GM12878 (cell line): ENCODE measurements around the gene MROH2A.
"Not testable (repeated sequence)": the region's sequence is repeated elsewhere in the genome, so short reads cannot be mapped to it uniquely, and the experiment has no call there.

ENCODE experiments used
- ATF7 ChIP-seq: fragments of 450-650 bp; IDR thresholded peaks from 2 replicates; pipeline ENCODE4 v1.6.1; 2016; ENCODE audit warnings: low read depth, mild to moderate bottlenecking
- BHLHE40 ChIP-seq, 2 experiments: fragments of 450-650 bp in 1 of 2; IDR thresholded peaks; 2 replicates each; pipeline ENCODE4 v1.6.1; 2011 to 2017; ENCODE audit warnings: low read depth in 2 of 2, borderline replicate concordance in 1 of 2, improper control_type of control experiment in 1 of 2, low read length in 1 of 2, mild to moderate bottlenecking in 1 of 2
- CHD1 ChIP-seq: IDR thresholded peaks from 2 replicates; pipeline ENCODE4 v1.6.1; 2012; ENCODE audit warnings: low read depth, low read length, improper control_type of control experiment
- EP300 ChIP-seq, 2 experiments: fragments of 150-350 bp in 1 of 2; IDR thresholded peaks; 2 replicates each; pipeline ENCODE4 v1.6.1; 2011 to 2012; ENCODE audit warnings: low read depth in 2 of 2, low read length in 2 of 2, borderline replicate concordance in 1 of 2, improper control_type of control experiment in 1 of 2, inconsistent platforms in 1 of 2; ENCODE audit not compliant: control insufficient read depth in 1 of 2
- POLR2A ChIP-seq: IDR thresholded peaks from 2 replicates; pipeline ENCODE4 v1.6.1; 2011; ENCODE audit warnings: low read depth, mild to moderate bottlenecking, low read length
- POLR2AphosphoS5 ChIP-seq: IDR thresholded peaks from 2 replicates; pipeline ENCODE4 v1.6.1; 2011; ENCODE audit warnings: mild to moderate bottlenecking, low read length, inconsistent platforms
- SMC3 ChIP-seq: IDR thresholded peaks from 2 replicates; pipeline ENCODE4 v1.6.1; 2011; ENCODE audit warnings: low read length, improper control_type of control experiment, borderline replicate concordance
- SPI1 ChIP-seq: IDR thresholded peaks from 2 replicates; pipeline ENCODE4 v1.6.1; 2011; ENCODE audit warnings: low read depth, mild to moderate bottlenecking, low read length, moderate library complexity, borderline replicate concordance; ENCODE audit not compliant: insufficient read depth
- SREBF2 ChIP-seq: IDR thresholded peaks from 2 replicates; pipeline ENCODE4 v1.6.1; 2012; ENCODE audit warnings: mild to moderate bottlenecking, low read length
- ZSCAN29 ChIP-seq: fragments of 450-650 bp; IDR thresholded peaks from 2 replicates; pipeline ENCODE4 v1.6.1; 2017; ENCODE audit warnings: mild to moderate bottlenecking, moderate library complexity
- TF ChIP-seq, protein P1 (sequence below), 3 experiments: IDR thresholded peaks in 2 of 3; conservative IDR thresholded peaks in 1 of 3; 2 replicates each; pipeline ENCODE4 v1.5.1; 2011; ENCODE audit warnings: low read depth in 3 of 3, low read length in 3 of 3, mild to moderate bottlenecking in 3 of 3, control low read depth in 2 of 3, moderate library complexity in 2 of 3, inconsistent platforms in 1 of 3, mixed read lengths in 1 of 3; ENCODE audit not compliant: control insufficient read depth in 2 of 3, insufficient read depth in 1 of 3; ENCODE audit errors: extremely low read depth in 1 of 3
- TF ChIP-seq, protein P2 (sequence below): IDR thresholded peaks from 2 replicates; pipeline ENCODE4 v1.6.1; 2012; ENCODE audit warnings: mild to moderate bottlenecking, low read depth, low read length
- TF ChIP-seq, protein P3 (sequence below): fragments of 150-350 bp; IDR thresholded peaks from 2 replicates; pipeline ENCODE4 v1.6.1; 2016; ENCODE audit warnings: low read depth, low read length

DNA sequence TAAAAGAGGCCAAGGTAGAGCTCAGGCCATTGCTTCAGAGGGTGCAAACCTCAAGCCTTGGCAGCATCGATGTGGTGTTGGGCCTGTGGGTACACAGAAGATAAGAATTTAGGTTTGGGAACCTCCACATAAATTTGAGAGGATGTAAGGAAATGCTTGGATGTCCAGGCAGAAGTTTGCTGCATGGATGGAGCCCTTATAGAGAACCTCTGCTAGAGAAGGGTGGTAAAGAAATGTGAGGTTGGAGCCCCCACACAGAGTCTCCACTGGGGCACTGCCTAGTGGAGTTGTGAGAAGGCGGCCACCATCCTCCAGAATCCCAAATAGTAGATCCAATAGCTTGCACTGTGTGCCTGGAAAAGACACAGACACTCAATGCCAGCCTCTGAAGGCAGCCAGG is 27.4 kb upstream of the MROH2A start:
- TF ChIP-seq ATF7; SREBF2; POLR2AphosphoS5; BHLHE40 (IDR thresholded peaks at IDR 0.05; ENCODE audit: borderline replicate concordance in 1 of 2, low read depth in 2 of 2, low read length in 1 of 2); SMC3; SPI1; CHD1; EP300 (IDR thresholded peaks at IDR 0.05; ENCODE audit: borderline replicate concordance in 1 of 2, control insufficient read depth in 1 of 2, low read depth in 2 of 2, low read length in 2 of 2); ZSCAN29; POLR2A: not testable (repeated sequence)
- TF ChIP-seq, protein P1, sequence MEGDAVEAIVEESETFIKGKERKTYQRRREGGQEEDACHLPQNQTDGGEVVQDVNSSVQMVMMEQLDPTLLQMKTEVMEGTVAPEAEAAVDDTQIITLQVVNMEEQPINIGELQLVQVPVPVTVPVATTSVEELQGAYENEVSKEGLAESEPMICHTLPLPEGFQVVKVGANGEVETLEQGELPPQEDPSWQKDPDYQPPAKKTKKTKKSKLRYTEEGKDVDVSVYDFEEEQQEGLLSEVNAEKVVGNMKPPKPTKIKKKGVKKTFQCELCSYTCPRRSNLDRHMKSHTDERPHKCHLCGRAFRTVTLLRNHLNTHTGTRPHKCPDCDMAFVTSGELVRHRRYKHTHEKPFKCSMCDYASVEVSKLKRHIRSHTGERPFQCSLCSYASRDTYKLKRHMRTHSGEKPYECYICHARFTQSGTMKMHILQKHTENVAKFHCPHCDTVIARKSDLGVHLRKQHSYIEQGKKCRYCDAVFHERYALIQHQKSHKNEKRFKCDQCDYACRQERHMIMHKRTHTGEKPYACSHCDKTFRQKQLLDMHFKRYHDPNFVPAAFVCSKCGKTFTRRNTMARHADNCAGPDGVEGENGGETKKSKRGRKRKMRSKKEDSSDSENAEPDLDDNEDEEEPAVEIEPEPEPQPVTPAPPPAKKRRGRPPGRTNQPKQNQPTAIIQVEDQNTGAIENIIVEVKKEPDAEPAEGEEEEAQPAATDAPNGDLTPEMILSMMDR (IDR thresholded peaks at IDR 0.05 in 2 of 3, conservative IDR thresholded peaks at IDR 0.05 in 1 of 3; ENCODE audit: control insufficient read depth in 2 of 3, extremely low read depth in 1 of 3, insufficient read depth in 1 of 3, low read depth in 3 of 3, low read length in 3 of 3): not testable (repeated sequence)
- TF ChIP-seq, protein P2, sequence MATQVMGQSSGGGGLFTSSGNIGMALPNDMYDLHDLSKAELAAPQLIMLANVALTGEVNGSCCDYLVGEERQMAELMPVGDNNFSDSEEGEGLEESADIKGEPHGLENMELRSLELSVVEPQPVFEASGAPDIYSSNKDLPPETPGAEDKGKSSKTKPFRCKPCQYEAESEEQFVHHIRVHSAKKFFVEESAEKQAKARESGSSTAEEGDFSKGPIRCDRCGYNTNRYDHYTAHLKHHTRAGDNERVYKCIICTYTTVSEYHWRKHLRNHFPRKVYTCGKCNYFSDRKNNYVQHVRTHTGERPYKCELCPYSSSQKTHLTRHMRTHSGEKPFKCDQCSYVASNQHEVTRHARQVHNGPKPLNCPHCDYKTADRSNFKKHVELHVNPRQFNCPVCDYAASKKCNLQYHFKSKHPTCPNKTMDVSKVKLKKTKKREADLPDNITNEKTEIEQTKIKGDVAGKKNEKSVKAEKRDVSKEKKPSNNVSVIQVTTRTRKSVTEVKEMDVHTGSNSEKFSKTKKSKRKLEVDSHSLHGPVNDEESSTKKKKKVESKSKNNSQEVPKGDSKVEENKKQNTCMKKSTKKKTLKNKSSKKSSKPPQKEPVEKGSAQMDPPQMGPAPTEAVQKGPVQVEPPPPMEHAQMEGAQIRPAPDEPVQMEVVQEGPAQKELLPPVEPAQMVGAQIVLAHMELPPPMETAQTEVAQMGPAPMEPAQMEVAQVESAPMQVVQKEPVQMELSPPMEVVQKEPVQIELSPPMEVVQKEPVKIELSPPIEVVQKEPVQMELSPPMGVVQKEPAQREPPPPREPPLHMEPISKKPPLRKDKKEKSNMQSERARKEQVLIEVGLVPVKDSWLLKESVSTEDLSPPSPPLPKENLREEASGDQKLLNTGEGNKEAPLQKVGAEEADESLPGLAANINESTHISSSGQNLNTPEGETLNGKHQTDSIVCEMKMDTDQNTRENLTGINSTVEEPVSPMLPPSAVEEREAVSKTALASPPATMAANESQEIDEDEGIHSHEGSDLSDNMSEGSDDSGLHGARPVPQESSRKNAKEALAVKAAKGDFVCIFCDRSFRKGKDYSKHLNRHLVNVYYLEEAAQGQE: not testable (repeated sequence)
- TF ChIP-seq, protein P3, sequence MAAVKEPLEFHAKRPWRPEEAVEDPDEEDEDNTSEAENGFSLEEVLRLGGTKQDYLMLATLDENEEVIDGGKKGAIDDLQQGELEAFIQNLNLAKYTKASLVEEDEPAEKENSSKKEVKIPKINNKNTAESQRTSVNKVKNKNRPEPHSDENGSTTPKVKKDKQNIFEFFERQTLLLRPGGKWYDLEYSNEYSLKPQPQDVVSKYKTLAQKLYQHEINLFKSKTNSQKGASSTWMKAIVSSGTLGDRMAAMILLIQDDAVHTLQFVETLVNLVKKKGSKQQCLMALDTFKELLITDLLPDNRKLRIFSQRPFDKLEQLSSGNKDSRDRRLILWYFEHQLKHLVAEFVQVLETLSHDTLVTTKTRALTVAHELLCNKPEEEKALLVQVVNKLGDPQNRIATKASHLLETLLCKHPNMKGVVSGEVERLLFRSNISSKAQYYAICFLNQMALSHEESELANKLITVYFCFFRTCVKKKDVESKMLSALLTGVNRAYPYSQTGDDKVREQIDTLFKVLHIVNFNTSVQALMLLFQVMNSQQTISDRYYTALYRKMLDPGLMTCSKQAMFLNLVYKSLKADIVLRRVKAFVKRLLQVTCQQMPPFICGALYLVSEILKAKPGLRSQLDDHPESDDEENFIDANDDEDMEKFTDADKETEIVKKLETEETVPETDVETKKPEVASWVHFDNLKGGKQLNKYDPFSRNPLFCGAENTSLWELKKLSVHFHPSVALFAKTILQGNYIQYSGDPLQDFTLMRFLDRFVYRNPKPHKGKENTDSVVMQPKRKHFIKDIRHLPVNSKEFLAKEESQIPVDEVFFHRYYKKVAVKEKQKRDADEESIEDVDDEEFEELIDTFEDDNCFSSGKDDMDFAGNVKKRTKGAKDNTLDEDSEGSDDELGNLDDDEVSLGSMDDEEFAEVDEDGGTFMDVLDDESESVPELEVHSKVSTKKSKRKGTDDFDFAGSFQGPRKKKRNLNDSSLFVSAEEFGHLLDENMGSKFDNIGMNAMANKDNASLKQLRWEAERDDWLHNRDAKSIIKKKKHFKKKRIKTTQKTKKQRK: not testable (repeated sequence)
